Stimulated activated CD4-positive, alpha-beta T cell treated with anti-CD3 and anti-CD28 coated beads, TNF-alpha, amount 100 ng/mL, for 4 hours (primary cell): Measurements from ENCODE around the gene MET.

Experiments
- DNase-seq, 3 experiments: peaks; one replicate each; pipeline ENCODE4 v3.0.0-alpha.2; 2020; ENCODE audit warnings: low read depth in 3 of 3

Gene MET

GRCh38 chr7:116663744-116664143 lies 8.3 kb upstream of the MET start:
- DNase-seq = no peak

GRCh38 chr7:116665332-116665996 lies 6.5 kb upstream of the MET start:
- DNase-seq = no peak

GRCh38 chr7:116669769-116670168 lies 2.2 kb upstream of the MET start:
- DNase-seq = no peak

GRCh38 chr7:116670409-116671015 lies 1.5 kb upstream of the MET start:
- DNase-seq = no peak

GRCh38 chr7:116671111-116671510 lies 885 bp upstream of the MET start:
- DNase-seq = no peak

- DNase-seq = no peak
Observed at GRCh38 chr7:116672596-116673456, 830 bp downstream of the MET start.

- no peak for DNase-seq
Observed at GRCh38 chr7:116673457-116673865, 1.5 kb downstream of the MET start.

GRCh38 chr7:116674508-116675173 lies 2.6 kb downstream of the MET start:
- no peak for DNase-seq

- DNase-seq = no peak
Observed at GRCh38 chr7:116675812-116676355, 3.9 kb downstream of the MET start.

GRCh38 chr7:116678780-116679179 lies 6.8 kb downstream of the MET start:
- no peak for DNase-seq

- no peak for DNase-seq
Observed at GRCh38 chr7:116679500-116679899, 7.5 kb downstream of the MET start.

- no peak for DNase-seq
Observed at GRCh38 chr7:116683786-116684185, 11.8 kb downstream of the MET start.

GRCh38 chr7:116686033-116686432 lies 14.0 kb downstream of the MET start:
- no peak for DNase-seq

- DNase-seq = no peak
Observed at GRCh38 chr7:116686812-116687419, 14.9 kb downstream of the MET start.

- DNase-seq = no peak
Observed at GRCh38 chr7:116687801-116688201, 15.8 kb downstream of the MET start.

- DNase-seq = no peak
Observed at GRCh38 chr7:116689790-116690259, 17.8 kb downstream of the MET start.

GRCh38 chr7:116691664-116692063 lies 19.7 kb downstream of the MET start:
- DNase-seq = no peak

GRCh38 chr7:116692401-116693308 lies 20.7 kb downstream of the MET start:
- no peak for DNase-seq

- no peak for DNase-seq
Observed at GRCh38 chr7:116696707-116697106, 24.7 kb downstream of the MET start.

GRCh38 chr7:116697152-116697551 lies 25.2 kb downstream of the MET start:
- no peak for DNase-seq
